ENCODE data around the gene SH3BP5.

DNA sequence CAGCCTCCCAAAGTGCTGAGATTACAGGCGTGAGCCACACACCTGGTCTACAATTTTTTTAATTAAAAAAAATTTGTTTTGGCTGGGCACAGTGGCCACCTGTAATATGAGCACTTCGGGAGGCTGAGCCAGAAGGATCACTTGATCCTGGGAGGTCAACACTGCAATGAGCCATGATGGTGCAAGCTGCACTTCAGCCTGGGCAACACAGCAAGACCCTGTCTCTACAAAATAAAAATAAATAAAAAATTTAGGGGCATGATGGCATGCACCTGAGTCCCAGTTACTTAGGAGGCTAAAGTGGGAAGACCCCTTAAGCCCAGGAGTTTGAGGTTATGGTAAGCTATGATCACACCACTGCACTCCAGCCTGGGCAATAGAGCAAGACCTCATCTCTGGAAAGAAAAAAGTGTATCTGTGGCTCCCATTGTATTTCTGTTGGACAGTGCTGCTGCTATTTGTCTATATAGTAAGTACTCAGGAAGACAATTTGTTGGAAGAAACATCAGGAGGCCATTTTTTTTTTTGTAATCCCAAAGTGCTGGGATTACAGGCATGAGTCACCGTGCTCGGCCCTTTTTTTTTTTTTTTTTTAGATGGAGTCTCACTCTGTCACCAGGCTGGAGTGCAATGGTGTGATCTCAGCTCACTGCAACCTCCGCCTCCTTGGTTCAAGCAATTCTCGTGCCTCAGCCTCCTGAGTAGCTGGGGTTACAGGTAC is 27.5 kb upstream of the SH3BP5 start:
- TF ChIP-seq YY1 (IDR thresholded peaks at IDR 0.05; ENCODE audit: low read depth) (no peak), EZH2phosphoT487 (IDR thresholded peaks at IDR 0.05; ENCODE audit: borderline replicate concordance, low read depth) (no peak), SMC3 (IDR thresholded peaks at IDR 0.05; ENCODE audit: low read depth, low read length) (no peak), CHD2 (IDR thresholded peaks at IDR 0.05; ENCODE audit: low read length, partially characterized antibody) (no peak), TAF1 (IDR thresholded peaks at IDR 0.05; ENCODE audit: borderline replicate concordance, low read depth, low read length) (no peak), POLR2AphosphoS5 (IDR thresholded peaks at IDR 0.05; ENCODE audit: low read depth, low read length) (no peak), NRF1 (IDR thresholded peaks at IDR 0.05; ENCODE audit: low read depth, low read length) (no peak), SIN3A (IDR thresholded peaks at IDR 0.05; ENCODE audit: borderline replicate concordance, low read depth, low read length) (no peak)
- TF ChIP-seq, protein P1, sequence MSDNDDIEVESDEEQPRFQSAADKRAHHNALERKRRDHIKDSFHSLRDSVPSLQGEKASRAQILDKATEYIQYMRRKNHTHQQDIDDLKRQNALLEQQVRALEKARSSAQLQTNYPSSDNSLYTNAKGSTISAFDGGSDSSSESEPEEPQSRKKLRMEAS (IDR thresholded peaks at IDR 0.05; ENCODE audit: low read depth): no peak
- TF ChIP-seq, protein P2, sequence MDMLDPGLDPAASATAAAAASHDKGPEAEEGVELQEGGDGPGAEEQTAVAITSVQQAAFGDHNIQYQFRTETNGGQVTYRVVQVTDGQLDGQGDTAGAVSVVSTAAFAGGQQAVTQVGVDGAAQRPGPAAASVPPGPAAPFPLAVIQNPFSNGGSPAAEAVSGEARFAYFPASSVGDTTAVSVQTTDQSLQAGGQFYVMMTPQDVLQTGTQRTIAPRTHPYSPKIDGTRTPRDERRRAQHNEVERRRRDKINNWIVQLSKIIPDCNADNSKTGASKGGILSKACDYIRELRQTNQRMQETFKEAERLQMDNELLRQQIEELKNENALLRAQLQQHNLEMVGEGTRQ (IDR thresholded peaks at IDR 0.05; ENCODE audit: borderline replicate concordance, low read depth, low read length): no peak
- TF ChIP-seq, protein P3, sequence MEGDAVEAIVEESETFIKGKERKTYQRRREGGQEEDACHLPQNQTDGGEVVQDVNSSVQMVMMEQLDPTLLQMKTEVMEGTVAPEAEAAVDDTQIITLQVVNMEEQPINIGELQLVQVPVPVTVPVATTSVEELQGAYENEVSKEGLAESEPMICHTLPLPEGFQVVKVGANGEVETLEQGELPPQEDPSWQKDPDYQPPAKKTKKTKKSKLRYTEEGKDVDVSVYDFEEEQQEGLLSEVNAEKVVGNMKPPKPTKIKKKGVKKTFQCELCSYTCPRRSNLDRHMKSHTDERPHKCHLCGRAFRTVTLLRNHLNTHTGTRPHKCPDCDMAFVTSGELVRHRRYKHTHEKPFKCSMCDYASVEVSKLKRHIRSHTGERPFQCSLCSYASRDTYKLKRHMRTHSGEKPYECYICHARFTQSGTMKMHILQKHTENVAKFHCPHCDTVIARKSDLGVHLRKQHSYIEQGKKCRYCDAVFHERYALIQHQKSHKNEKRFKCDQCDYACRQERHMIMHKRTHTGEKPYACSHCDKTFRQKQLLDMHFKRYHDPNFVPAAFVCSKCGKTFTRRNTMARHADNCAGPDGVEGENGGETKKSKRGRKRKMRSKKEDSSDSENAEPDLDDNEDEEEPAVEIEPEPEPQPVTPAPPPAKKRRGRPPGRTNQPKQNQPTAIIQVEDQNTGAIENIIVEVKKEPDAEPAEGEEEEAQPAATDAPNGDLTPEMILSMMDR (IDR thresholded peaks at IDR 0.05): no peak
- TF ChIP-seq, protein P4, sequence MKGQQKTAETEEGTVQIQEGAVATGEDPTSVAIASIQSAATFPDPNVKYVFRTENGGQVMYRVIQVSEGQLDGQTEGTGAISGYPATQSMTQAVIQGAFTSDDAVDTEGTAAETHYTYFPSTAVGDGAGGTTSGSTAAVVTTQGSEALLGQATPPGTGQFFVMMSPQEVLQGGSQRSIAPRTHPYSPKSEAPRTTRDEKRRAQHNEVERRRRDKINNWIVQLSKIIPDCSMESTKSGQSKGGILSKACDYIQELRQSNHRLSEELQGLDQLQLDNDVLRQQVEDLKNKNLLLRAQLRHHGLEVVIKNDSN (IDR thresholded peaks at IDR 0.05; ENCODE audit: borderline replicate concordance, low read depth): no peak
